ENCODE data around the gene REV3L.

Gene REV3L

GRCh38 chr6:111471533-111471932 is 11.5 kb downstream of the REV3L start:
- DNase-seq (ENCODE audit: low spot score) = no peak

GRCh38 chr6:111470991-111471390 is 12.0 kb downstream of the REV3L start:
- DNase-seq (ENCODE audit: low spot score) = no peak

- DNase-seq (ENCODE audit: low spot score) = no peak
These were observed 13.5 kb downstream of the REV3L start for GRCh38 chr6:111469543-111469942.

GRCh38 chr6:111468329-111469012 is 14.5 kb downstream of the REV3L start:
- DNase-seq (ENCODE audit: low spot score) = no peak

GRCh38 chr6:111464184-111464583 is 18.8 kb downstream of the REV3L start:
- no peak for DNase-seq (ENCODE audit: low spot score)

GRCh38 chr6:111462770-111463391 is 20.1 kb downstream of the REV3L start:
- DNase-seq (ENCODE audit: low spot score) = no peak

GRCh38 chr6:111461860-111462259 is 21.2 kb downstream of the REV3L start:
- no peak for DNase-seq (ENCODE audit: low spot score)

- DNase-seq (ENCODE audit: low spot score) = no peak
These were observed 24.3 kb downstream of the REV3L start for GRCh38 chr6:111458670-111459232.

- no peak for DNase-seq (ENCODE audit: low spot score)
These were observed 26.8 kb downstream of the REV3L start for GRCh38 chr6:111456208-111456607.

- DNase-seq (ENCODE audit: low spot score) = no peak
These were observed 32.4 kb downstream of the REV3L start for GRCh38 chr6:111450636-111451035.

GRCh38 chr6:111450087-111450486 is 32.9 kb downstream of the REV3L start:
- no peak for DNase-seq (ENCODE audit: low spot score)

GRCh38 chr6:111449129-111449528 is 33.9 kb downstream of the REV3L start:
- no peak for DNase-seq (ENCODE audit: low spot score)

GRCh38 chr6:111447051-111447450 is 36.0 kb downstream of the REV3L start:
- DNase-seq (ENCODE audit: low spot score) = no peak

- DNase-seq (ENCODE audit: low spot score) = no peak
These were observed 37.2 kb downstream of the REV3L start for GRCh38 chr6:111445861-111446267.

GRCh38 chr6:111444794-111445193 is 38.2 kb downstream of the REV3L start:
- DNase-seq (ENCODE audit: low spot score) = no peak

GRCh38 chr6:111441678-111442243 is 41.3 kb downstream of the REV3L start:
- no peak for DNase-seq (ENCODE audit: low spot score)

GRCh38 chr6:111439171-111439570 is 43.8 kb downstream of the REV3L start:
- DNase-seq (ENCODE audit: low spot score) = no peak

GRCh38 chr6:111437573-111437972 is 45.4 kb downstream of the REV3L start:
- DNase-seq (ENCODE audit: low spot score) = no peak

- DNase-seq (ENCODE audit: low spot score) = no peak
These were observed 50.5 kb downstream of the REV3L start for GRCh38 chr6:111432511-111432910.

GRCh38 chr6:111430605-111431376 is 52.2 kb downstream of the REV3L start:
- DNase-seq (ENCODE audit: low spot score) = peak; percentile 19

- DNase-seq (ENCODE audit: low spot score) = no peak
These were observed 53.4 kb downstream of the REV3L start for GRCh38 chr6:111429571-111429970.

- no peak for DNase-seq (ENCODE audit: low spot score)
These were observed 54.2 kb downstream of the REV3L start for GRCh38 chr6:111428811-111429210.
